HS-5 (cell line): ENCODE data around the gene TEC.

Source experiments
- DNase-seq: peaks from one replicate; pipeline ENCODE4 v3.0.0-alpha.2; 2012; ENCODE audit warnings: low read depth

TEC gene

GRCh38 chr4:48120132-48120531 lies 149.5 kb downstream of the TEC start:
- no peak for DNase-seq

GRCh38 chr4:48119646-48120045 lies 150.0 kb downstream of the TEC start:
- DNase-seq: no peak

GRCh38 chr4:48118081-48118480 lies 151.6 kb downstream of the TEC start:
- no peak for DNase-seq

GRCh38 chr4:48116582-48116981 lies 153.1 kb downstream of the TEC start:
- no peak for DNase-seq

GRCh38 chr4:48114412-48114811 lies 155.2 kb downstream of the TEC start:
- no peak for DNase-seq

GRCh38 chr4:48112017-48112667 lies 157.5 kb downstream of the TEC start:
- no peak for DNase-seq

GRCh38 chr4:48110452-48110978 lies 159.1 kb downstream of the TEC start:
- no peak for DNase-seq

- DNase-seq: peak; percentile 29
Observed at GRCh38 chr4:48109413-48110263, 160.0 kb downstream of the TEC start.

GRCh38 chr4:48108309-48109073 lies 161.1 kb downstream of the TEC start:
- no peak for DNase-seq

- no peak for DNase-seq
Observed at GRCh38 chr4:48105230-48105629, 164.4 kb downstream of the TEC start.

GRCh38 chr4:48103483-48104139 lies 166.0 kb downstream of the TEC start:
- DNase-seq: no peak

GRCh38 chr4:48102303-48102702 lies 167.3 kb downstream of the TEC start:
- DNase-seq: no peak

- peak; percentile 23 for DNase-seq
Observed at GRCh38 chr4:48100256-48100655, 169.4 kb downstream of the TEC start.

- no peak for DNase-seq
Observed at GRCh38 chr4:48095441-48095840, 174.2 kb downstream of the TEC start.

- DNase-seq: peak; percentile 72
Observed at GRCh38 chr4:48093991-48094416, 175.6 kb downstream of the TEC start.

- DNase-seq: no peak
Observed at GRCh38 chr4:48090621-48091020, 179.0 kb downstream of the TEC start.

- no peak for DNase-seq
Observed at GRCh38 chr4:48085821-48086589, 183.6 kb downstream of the TEC start.
